Retinal pigment epithelial cell (primary cell): ENCODE measurements around the gene PSD4.

Experiments
- DNase-seq: peaks from one replicate; pipeline ENCODE4 v3.0.0-alpha.2; 2010; ENCODE audit warnings: low read depth
- H3K4me3 ChIP-seq: 2 replicates; pipeline ENCODE4 v1.5.1; 2011; ENCODE audit warnings: mild to moderate bottlenecking, low read length, control low read depth, moderate library complexity
- TF ChIP-seq, protein P1 (sequence below): conservative IDR thresholded peaks from 2 replicates; pipeline ENCODE4 v1.5.1; 2011; ENCODE audit warnings: low read depth, low read length, control low read depth, inconsistent platforms

PSD4 gene

DNA sequence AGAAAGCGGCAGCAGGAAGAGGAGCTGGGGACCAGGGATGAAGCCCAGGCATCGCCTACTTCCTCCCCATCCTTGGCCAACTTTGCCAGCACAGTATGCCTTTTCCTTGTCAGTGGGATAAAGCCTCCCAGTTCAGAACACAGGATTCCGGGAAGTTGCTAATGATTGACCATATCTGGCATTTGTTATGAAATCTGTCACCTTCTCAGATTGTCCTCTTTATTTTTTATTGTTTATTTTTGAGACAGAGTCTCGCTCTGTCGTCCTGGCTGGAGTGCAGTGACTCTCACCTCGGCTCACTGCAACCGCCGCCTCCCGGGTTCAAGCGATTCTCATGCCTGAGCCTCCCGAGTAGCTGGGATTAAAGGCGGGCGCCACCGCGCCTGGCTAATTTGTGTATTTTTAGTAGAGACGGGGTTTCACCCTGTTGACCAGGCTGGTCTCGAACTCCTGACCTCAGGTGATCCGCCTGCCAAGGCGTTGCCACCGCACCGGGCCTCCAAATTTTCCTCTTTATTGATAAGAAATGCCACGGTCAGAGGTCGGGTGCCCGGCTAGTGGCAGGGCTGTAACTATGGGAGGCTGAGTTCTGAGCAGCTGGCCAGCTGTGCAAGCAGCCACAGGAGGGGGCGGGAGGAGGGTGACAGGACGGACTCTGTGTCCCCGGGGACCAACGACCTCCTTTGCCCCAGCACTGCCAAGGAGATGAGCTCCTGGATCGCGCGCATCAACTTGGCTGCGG, 24.4 kb downstream of the PSD4 start:
- H3K4me3 ChIP-seq, result peak overlapping the region; percentile 65
- TF ChIP-seq, protein P1, sequence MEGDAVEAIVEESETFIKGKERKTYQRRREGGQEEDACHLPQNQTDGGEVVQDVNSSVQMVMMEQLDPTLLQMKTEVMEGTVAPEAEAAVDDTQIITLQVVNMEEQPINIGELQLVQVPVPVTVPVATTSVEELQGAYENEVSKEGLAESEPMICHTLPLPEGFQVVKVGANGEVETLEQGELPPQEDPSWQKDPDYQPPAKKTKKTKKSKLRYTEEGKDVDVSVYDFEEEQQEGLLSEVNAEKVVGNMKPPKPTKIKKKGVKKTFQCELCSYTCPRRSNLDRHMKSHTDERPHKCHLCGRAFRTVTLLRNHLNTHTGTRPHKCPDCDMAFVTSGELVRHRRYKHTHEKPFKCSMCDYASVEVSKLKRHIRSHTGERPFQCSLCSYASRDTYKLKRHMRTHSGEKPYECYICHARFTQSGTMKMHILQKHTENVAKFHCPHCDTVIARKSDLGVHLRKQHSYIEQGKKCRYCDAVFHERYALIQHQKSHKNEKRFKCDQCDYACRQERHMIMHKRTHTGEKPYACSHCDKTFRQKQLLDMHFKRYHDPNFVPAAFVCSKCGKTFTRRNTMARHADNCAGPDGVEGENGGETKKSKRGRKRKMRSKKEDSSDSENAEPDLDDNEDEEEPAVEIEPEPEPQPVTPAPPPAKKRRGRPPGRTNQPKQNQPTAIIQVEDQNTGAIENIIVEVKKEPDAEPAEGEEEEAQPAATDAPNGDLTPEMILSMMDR, result no peak
- DNase-seq, result no peak

GRCh38 chr2:113198790-113199612, 25.2 kb downstream of the PSD4 start:
- TF ChIP-seq, protein P1, result peak; percentile 72
- H3K4me3 ChIP-seq, result peak overlapping the region; percentile 65
- DNase-seq, result no peak

DNA sequence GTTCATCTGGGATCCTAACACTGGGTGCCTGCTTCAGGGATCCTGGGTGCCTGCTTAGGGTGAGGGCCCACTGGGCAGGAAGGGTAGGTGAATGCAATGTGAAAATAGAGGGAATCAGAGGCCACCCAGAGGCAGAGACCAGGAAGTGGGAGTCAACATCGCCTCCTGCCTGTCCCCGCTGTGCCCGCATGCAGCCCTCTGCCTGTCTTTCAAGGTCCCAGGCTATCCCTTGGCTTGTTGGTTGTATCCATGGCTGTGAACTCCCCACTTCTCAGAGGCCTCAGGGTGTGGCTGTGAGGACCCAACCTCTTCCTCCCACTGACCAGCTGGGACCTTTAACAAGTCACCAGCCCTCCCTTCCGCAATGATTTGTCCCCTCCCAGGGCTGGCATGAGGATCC, 26.5 kb downstream of the PSD4 start:
- TF ChIP-seq, protein P1, result peak; percentile 12
- no peak overlapping the region for H3K4me3 ChIP-seq
- no peak for DNase-seq

DNA sequence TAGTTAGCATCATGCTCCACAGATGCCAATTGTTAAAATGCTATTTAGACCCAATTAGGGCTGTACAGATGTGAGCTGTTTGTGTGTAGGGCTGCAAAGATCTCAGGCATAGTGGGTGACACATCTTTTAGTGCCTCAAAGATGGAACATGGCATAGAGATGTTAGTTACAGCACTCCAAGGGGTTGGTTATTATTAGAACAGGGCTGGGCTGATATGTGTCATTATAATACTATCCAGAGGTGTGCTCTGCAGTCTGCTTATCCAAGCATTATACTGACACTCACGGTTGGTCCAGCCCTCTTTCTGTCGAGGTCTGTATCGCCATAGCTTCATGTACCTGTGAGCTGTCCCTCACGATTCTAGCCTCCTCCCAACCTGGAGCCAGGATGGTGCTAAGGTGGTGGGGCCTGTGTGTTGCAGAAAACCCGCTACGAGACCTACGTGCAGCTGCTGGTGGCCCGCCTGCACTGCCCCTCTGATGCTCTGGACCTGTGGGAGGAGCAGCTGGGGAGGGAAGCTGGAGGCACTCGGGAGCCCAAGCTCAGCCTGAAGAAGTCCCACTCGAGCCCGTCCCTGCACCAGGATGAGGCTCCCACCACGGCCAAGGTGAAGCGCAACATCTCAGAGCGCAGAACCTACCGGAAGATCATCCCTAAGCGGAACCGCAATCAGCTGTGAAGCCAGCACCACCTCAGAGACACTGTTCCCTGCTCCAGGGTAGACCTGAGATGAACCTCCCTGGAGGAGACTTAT, 27.1 kb downstream of the PSD4 start:
- TF ChIP-seq, protein P1, result no peak
- no peak for DNase-seq
- no peak overlapping the region for H3K4me3 ChIP-seq

DNA sequence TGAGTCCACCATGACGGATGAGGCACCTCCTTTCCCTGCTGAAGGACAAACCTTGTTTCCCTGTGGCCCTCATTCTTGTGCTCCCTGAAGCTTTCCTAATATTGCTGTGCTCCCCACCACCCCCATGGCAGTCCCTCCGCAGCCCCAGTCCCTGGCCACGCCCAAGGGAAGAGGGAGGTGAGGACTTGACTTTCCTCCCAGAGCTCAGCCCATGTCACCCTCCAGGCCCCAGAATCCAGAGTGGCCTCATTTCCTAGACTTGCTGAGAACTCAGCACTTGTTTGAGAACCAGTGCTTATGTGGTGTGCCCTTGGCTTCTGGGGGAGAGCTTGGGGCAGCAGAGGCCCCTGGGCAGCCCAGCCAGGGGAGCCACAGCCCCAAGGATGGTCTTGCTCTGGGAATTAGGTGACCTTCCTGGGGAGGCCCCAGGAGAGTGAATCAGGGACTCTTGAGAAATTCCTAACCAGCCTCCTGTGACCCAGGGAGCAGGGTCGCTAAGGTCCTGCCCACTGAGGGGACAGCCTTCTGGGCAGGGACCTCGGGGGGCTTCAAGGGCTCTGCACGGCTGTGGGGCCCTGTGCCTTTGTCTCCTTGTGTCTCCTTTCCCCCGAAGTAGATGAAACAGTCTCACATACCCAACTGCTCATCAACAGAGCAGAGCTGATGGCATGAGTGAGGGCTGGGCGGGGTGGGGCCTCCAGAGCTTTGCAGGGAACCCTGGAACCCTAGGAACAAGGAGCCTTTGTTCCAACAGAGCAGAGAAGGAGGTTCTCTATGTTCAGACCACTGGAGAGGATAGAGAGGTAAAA, 27.9 kb downstream of the PSD4 start:
- TF ChIP-seq, protein P1, result no peak
- no peak for DNase-seq
- no peak overlapping the region for H3K4me3 ChIP-seq
